Naive thymus-derived CD8-positive, alpha-beta T cell (primary cell): ENCODE data around the gene HSD11B1. TPM values are rescaled to one million over a fixed set of nuclear protein-coding genes. Genes with fewer than 3 reads are reported as not detected.

ENCODE experiments used
- ATAC-seq, 2 donors: fragments of 150-1000 bp; cut with Tn5 transposase in 1 of 2; sonication (Bioruptor Pico), chemical (Tn5 transposase) in 1 of 2; 1 replicate in 1 of 2; 2 replicates in 1 of 2; pipeline ENCODE4 v1.10.0; 2021; ENCODE audit warnings: mild to moderate bottlenecking in 2 of 2, moderate library complexity in 2 of 2
- POLR2A ChIA-PET: fragments of 350-600 bp; sonication (Branson Sonifier 250); formaldehyde crosslinking; loops from one replicate; lab custom pipeline; 2021; ENCODE audit warnings: antibody characterized with exemption; lab: Charles Lee
- DNase-seq, 10 donors: peaks; one replicate each; pipeline versions ENCODE4 v3.0.0 to v3.0.0-alpha.2; 2020 to 2022
- H3K27ac Mint-ChIP-seq, 10 donors: one replicate each; pipeline ENCODE4 v1.8.0; 2020 to 2022; ENCODE audit warnings: mild to moderate bottlenecking in 10 of 10, mixed read lengths in 10 of 10, moderate library complexity in 4 of 10, inconsistent platforms in 1 of 10
- H3K27me3 Mint-ChIP-seq, 5 donors: one replicate each; pipeline ENCODE4 v1.8.0; 2021 to 2022; ENCODE audit warnings: mixed read lengths in 5 of 5
- H3K36me3 Mint-ChIP-seq, 3 donors: one replicate each; pipeline ENCODE4 v1.8.0; 2020 to 2022; ENCODE audit warnings: mixed read lengths in 3 of 3, mild to moderate bottlenecking in 2 of 3, inconsistent platforms in 1 of 3
- H3K4me1 Mint-ChIP-seq, 4 donors: one replicate each; pipeline ENCODE4 v1.8.0; 2021 to 2022; ENCODE audit warnings: mixed read lengths in 4 of 4
- H3K4me3 Mint-ChIP-seq, 10 donors: one replicate each; pipeline ENCODE4 v1.8.0; 2020 to 2022; ENCODE audit warnings: mild to moderate bottlenecking in 10 of 10, mixed read lengths in 10 of 10, moderate library complexity in 6 of 10, inconsistent platforms in 1 of 10
- H3K9me3 Mint-ChIP-seq, 9 donors: one replicate each; pipeline ENCODE4 v1.8.0; 2020 to 2022; ENCODE audit warnings: mixed read lengths in 9 of 9, mild to moderate bottlenecking in 3 of 9, inconsistent platforms in 1 of 9, moderate library complexity in 1 of 9
- polyA plus RNA-seq, 3 donors: library from polyadenylated mRNA; unstranded; fragments of 300-500 nt; fragmentation: Illumina TruSeq; gene quantifications; one replicate each; pipeline ENCODE4 v1.2.3, GENCODE V29; 2021
- total RNA-seq, 8 experiments: library from RNA in 2 of 8; stranded (reverse) in 2 of 8; gene quantifications; one replicate each; pipeline ENCODE4 v1.2.3 and lab custom pipeline; 2021 to 2026

Gene HSD11B1
- total and polyA plus RNA-seq, 5 experiments from 2014 or later = 0.30 TPM; not detected in 4

DNA sequence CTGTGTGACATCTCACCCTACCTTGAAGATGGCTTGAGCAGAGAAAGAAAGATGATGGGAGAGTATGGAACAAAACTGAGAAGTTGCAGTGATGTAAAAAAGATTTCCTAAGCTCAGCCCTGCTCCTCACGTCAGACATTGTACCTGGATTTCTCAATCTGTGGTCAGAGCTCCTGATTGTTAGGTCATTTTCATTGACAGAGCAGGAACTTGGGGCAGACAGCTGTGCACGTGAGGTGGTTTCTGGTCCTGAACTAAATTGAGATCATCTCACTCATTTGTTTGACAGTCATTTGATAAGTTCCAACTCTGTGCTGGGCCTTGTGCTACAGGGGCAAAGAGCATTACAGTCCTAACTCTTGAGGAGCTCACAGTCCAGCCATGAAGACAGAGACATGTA is 61.4 kb downstream of the HSD11B1 start:
- Mint-ChIP-seq H3K36me3 (peaks cover 24 to 79% (median 65%) of the 10 kb centered on the region in 3 donors), H3K9me3 (no peaks in the 10 kb centered on the region), H3K27me3 (no peaks in the 10 kb centered on the region), H3K27ac (peak overlapping the region in 5 of 10 donors; percentile 84 to 95 (median 91)), H3K4me3 (peak overlapping the region in 6 of 10 donors; percentile 54 to 83 (median 68)), H3K4me1 (peaks cover 39 to 75% (median 68%) of the 10 kb centered on the region in 4 donors)
- POLR2A ChIA-PET = interaction anchor here (0.6 to 34.0 kb wide), 5 partner anchors 7 to 1953 kb away, joined by 3 to 1192 read pairs (median 4); partner anchors contain the start of genes C1orf74, TRAF3IP3 and UTP25
- ATAC-seq = no peak
- DNase-seq = no peak

DNA sequence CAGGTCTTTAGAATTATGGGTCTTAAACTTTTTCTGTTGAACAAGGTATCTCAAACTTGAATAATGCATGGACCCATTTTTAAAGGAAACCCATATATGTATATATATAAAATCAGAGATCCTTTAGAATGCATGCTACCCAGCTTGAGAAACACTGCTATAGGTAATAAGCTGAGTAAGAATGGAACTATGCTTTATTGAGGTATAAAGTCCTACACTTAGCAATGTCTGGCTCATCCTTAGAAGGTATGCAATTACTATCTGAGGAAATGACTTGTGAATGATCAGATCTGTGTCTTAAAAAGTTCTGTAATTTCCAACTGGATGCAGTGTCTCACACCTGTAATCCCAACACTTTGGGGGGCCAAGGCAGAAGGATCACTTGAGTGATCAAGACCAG is 62.5 kb downstream of the HSD11B1 start:
- DNase-seq = no peak
- Mint-ChIP-seq H3K9me3 (no peaks in the 10 kb centered on the region), H3K4me3 (peak overlapping the region in 4 of 10 donors; percentile 21 to 83 (median 76)), H3K27me3 (no peaks in the 10 kb centered on the region), H3K27ac (peak overlapping the region in 5 of 10 donors; percentile 84 to 95 (median 91)), H3K36me3 (peaks cover 23 to 69% (median 55%) of the 10 kb centered on the region in 3 donors), H3K4me1 (peaks cover 33 to 64% (median 57%) of the 10 kb centered on the region in 4 donors)
- no peak for ATAC-seq
- POLR2A ChIA-PET = interaction anchor here (26.4 to 34.0 kb wide), 2 partner anchors 8 to 9 kb away, joined by 1192 read pairs; partner anchors contain the start of genes C1orf74 and TRAF3IP3

DNA sequence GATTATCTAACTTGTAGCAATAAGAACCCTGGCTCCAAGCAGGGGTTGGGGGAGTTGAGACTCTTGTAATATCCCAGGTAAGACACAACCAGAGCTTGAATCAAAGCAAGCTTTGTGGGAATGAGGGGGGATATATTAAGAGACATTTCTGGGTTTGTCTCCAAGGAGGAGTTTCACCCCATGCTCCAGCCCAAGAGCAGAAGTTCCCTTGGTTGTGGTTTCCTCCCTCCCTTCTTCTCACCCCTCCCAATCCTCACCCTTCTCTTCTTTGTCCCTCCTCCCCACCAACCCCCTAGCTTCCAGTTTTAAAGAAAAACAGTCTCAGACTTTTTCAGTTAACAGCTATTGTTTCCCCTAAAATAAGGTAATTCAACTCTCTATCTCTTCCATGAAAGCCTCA is 63.1 kb downstream of the HSD11B1 start:
- POLR2A ChIA-PET = interaction anchor here (0.7 to 34.0 kb wide), 8 partner anchors 8 to 1893 kb away, joined by 3 to 1192 read pairs (median 10); partner anchors contain the start of genes C1orf74, IRF6, TRAF3IP3 and UTP25
- peaks cover 23 to 63% (median 52%) of the 10 kb centered on the region in 3 donors for H3K36me3 Mint-ChIP-seq

DNA sequence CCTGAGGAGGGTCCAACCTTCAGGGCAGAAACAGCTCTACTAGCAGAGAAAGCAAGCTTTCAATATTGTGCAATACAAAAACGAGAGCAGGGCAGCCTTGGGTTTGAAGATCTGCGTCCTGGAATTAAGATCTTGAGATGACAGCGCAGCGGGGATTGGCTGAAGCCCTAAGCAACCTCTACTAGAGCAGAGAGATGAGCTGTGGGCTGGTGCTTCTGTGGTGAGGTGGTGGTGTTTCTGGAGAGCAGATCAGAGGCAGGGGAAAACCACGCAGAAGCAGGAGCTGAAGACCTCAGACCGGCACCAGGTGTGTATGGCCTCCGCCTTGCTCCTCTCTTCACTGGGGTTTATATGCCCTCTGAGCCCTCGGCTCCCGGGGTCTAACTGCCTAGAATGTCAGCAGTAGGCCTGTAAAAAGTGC is 63.7 kb downstream of the HSD11B1 start:
- H3K4me3 Mint-ChIP-seq = no peak overlapping the region
- POLR2A ChIA-PET = interaction anchor here (0.9 to 34.0 kb wide), 9 partner anchors 7 to 77 kb away, joined by 3 to 1192 read pairs (median 9); partner anchors contain the start of genes C1orf74, IRF6, TRAF3IP3 and UTP25
- H3K27ac Mint-ChIP-seq = peak overlapping the region in 1 of 10 donors; percentile 97
- ATAC-seq (peak; percentile 84 to 85), DNase-seq (peak; percentile 50 to 91 (median 80))
- no peaks in the 10 kb centered on the region for H3K9me3 Mint-ChIP-seq
- peaks cover 23 to 52% (median 45%) of the 10 kb centered on the region in 4 donors for H3K4me1 Mint-ChIP-seq
- no peaks in the 10 kb centered on the region for H3K27me3 Mint-ChIP-seq
- H3K36me3 Mint-ChIP-seq = peaks cover 30 to 56% (median 53%) of the 10 kb centered on the region in 3 donors

More for the DNA sequence above, 63.1 kb downstream of the HSD11B1 start:
- DNase-seq (no peak), ATAC-seq (no peak)
- Mint-ChIP-seq H3K4me3 (no peak overlapping the region), H3K4me1 (peaks cover 28 to 58% (median 51%) of the 10 kb centered on the region in 4 donors), H3K27ac (peak overlapping the region in 1 of 10 donors; percentile 97), H3K9me3 (no peaks in the 10 kb centered on the region), H3K27me3 (no peaks in the 10 kb centered on the region)

DNA sequence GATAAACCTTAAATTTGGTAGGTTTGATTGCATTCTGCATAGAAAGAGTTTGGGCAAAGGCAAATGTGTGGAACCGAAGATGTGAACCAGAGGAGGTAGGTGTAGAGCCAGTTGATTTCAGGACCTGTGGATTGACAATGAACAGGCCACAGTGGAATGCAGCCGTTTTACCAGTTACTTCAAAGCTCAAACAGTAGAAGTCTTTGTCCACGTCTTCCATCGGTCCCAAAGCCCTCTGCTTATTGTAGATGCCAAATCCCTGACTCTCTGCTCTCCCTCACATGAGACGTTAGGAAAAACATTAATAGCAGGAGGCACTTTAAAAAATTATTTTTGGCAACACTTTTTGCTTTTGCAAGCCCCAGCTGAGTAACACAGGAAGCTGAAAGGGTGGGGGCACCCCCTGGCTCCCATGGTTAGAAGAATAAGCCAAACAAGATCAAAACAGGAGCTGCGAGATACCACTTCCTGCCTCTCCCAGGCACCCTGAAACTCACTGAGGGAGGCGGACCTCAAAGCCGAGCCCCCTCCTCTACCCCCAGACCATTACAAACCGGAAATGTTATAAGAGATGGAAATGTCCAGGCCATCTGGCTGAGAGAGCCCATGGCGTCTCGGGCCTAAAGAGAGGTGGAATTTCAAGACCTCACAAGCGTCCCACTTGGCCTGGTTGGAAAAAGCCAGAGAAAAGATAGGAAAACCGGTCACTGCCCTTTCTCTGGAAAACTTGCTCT is 64.7 kb downstream of the HSD11B1 start:
- Mint-ChIP-seq H3K9me3 (no peaks in the 10 kb centered on the region), H3K4me3 (no peak overlapping the region), H3K36me3 (peaks cover 30 to 50% (median 47%) of the 10 kb centered on the region in 3 donors), H3K27me3 (no peaks in the 10 kb centered on the region), H3K27ac (no peak overlapping the region), H3K4me1 (peaks cover 22 to 44% (median 36%) of the 10 kb centered on the region in 4 donors)
- DNase-seq = peak; percentile 31 to 88 (median 74)
- POLR2A ChIA-PET = interaction anchor here (0.6 to 34.0 kb wide), 10 partner anchors 6 to 200 kb away, joined by 3 to 1192 read pairs (median 6); partner anchors contain the start of genes C1orf74, IRF6, TRAF3IP3 and UTP25
- ATAC-seq = peak; percentile 68 to 78

DNA sequence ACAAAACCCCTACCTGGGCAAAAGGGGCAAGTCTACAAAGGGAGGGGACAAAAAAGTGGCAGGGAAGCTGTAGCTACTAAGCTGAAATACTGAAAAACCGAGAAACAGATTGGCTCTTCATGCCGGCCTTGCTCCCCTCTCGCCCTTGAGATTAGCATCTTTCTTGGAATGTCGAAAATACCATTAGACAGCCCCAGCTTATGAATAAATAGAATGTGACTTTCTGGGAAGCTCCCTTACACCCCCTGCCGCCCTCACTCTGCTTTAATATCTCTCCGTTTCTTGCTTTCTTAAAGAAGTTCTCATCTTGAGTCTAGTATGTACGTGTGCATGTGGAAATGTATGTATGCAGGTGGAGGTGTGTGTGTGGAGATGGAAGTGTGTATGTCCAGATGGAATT is 65.3 kb downstream of the HSD11B1 start:
- Mint-ChIP-seq H3K27me3 (no peaks in the 10 kb centered on the region), H3K9me3 (no peaks in the 10 kb centered on the region), H3K4me3 (no peak overlapping the region), H3K36me3 (peaks cover 37 to 51% (median 41%) of the 10 kb centered on the region in 3 donors), H3K27ac (no peak overlapping the region), H3K4me1 (peaks cover 27 to 41% (median 32%) of the 10 kb centered on the region in 4 donors)
- ATAC-seq (no peak), DNase-seq (no peak)
- POLR2A ChIA-PET = interaction anchor here (0.6 to 34.0 kb wide), 8 partner anchors 6 to 201 kb away, joined by 3 to 1192 read pairs (median 6); partner anchors contain the start of genes C1orf74, IRF6, TRAF3IP3 and UTP25

DNA sequence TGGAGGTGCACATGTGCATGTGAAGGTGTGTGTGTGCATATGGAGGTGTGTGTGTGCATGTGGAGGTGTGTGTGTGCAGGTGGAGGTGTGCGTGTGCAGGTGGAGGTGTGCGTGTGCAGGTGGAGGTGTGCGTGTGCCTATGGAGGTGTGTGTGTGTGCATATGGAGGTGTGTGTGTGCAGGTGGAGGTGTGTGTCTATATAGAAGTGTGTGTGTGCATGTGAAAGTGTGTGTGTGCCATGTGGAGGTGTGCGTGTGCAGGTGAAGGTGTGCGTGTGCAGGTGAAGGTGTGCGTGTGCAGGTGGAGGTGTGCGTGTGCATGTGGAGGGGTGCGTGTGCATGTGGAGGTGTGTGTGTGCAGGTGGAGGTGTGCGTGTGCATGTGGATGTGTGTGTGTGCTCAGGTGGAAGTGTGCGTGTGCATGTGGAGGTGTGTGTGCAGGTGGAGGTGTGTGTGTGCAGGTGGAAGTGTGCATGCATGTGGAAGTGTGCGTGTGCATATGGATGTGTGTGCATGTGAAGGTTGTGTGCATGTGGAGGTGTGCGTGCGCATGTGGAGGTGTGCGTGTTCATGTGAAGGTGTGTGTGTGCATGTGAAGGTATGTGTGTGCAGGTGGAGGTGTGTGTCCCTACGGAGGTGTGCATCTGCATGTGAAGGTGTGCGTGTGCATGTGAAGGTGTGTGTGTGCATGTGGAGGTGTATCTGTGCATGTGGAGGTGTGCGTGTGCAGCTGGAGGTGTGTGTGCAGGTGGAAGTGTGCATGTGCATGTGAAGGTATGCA is 66.2 kb downstream of the HSD11B1 start:
- Mint-ChIP-seq H3K9me3 (no peaks in the 10 kb centered on the region), H3K27ac (no peak overlapping the region), H3K4me1 (peaks cover 23 to 34% (median 29%) of the 10 kb centered on the region in 4 donors), H3K36me3 (peaks cover 34 to 53% (median 38%) of the 10 kb centered on the region in 3 donors), H3K27me3 (no peaks in the 10 kb centered on the region), H3K4me3 (no peak overlapping the region)
- ATAC-seq (no peak), DNase-seq (no peak)
- POLR2A ChIA-PET = interaction anchor here (0.6 to 34.0 kb wide), 5 partner anchors 5 to 201 kb away, joined by 4 to 1192 read pairs (median 7); partner anchors contain the start of genes C1orf74, TRAF3IP3 and UTP25

DNA sequence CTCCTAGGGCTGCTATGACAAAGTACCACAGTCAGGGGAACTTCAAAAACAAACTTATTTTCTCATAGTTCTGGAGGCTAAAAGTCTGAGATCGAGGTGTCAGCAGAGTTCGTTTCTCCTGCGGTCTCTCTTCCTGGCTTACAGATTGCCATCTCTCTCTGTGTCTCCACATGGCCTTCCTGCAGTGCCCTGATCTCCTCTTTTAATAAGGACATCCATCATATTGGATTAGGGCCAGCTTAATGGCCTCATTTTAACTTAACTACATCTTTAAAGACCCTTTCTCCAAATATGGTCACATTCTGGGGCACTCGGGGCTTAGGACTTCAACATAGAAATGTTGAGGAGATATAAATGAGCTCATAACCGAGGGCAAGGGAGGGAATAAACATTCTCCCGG is 67.5 kb downstream of the HSD11B1 start:
- DNase-seq = no peak
- no peak for ATAC-seq
- no peak overlapping the region for H3K27ac Mint-ChIP-seq
- POLR2A ChIA-PET = interaction anchor here (1.6 to 34.0 kb wide), 5 partner anchors 4 to 51 kb away, joined by 5 to 1192 read pairs (median 9); partner anchors contain the start of genes C1orf74, IRF6 and TRAF3IP3
- peaks cover 14 to 24% (median 18%) of the 10 kb centered on the region in 4 donors for H3K4me1 Mint-ChIP-seq
- H3K36me3 Mint-ChIP-seq = peaks cover 22 to 50% (median 33%) of the 10 kb centered on the region in 3 donors
- no peaks in the 10 kb centered on the region for H3K9me3 Mint-ChIP-seq
- H3K27me3 Mint-ChIP-seq = no peaks in the 10 kb centered on the region
- H3K4me3 Mint-ChIP-seq = no peak overlapping the region

DNA sequence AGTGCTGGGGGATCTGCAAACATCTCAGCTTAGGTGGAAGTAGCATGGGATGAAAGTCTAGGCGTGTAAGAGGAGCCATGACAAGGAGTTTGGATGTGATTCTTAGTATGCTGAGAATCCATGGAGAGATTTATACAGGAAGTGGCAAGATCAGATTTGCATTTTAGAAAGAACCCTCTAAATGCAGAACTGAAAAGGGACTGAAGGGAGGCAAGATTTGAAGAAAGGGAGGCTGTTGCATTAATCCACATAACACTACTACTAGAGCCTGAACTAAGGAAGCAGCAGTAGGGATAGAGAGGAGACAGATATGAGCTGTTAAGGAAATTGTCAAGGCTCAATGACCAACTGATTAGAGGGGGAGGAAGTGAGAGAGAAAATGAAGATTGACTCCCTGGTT is 69.9 kb downstream of the HSD11B1 start:
- Mint-ChIP-seq H3K27ac (peak overlapping the region in 8 of 10 donors; percentile 44 to 91 (median 82)), H3K9me3 (no peaks in the 10 kb centered on the region), H3K4me3 (peak overlapping the region in 7 of 10 donors; percentile 1 to 54 (median 26)), H3K4me1 (peaks cover 14 to 23% (median 17%) of the 10 kb centered on the region in 4 donors), H3K27me3 (no peaks in the 10 kb centered on the region), H3K36me3 (peaks cover 0 to 43% (median 26%) of the 10 kb centered on the region in 3 donors)
- DNase-seq (no peak), ATAC-seq (no peak)
- POLR2A ChIA-PET = interaction anchor here (0.6 to 34.0 kb wide), 3 partner anchors 1 to 1478 kb away, joined by 3 to 1192 read pairs (median 1192); partner anchors contain the start of genes C1orf74 and TRAF3IP3

DNA sequence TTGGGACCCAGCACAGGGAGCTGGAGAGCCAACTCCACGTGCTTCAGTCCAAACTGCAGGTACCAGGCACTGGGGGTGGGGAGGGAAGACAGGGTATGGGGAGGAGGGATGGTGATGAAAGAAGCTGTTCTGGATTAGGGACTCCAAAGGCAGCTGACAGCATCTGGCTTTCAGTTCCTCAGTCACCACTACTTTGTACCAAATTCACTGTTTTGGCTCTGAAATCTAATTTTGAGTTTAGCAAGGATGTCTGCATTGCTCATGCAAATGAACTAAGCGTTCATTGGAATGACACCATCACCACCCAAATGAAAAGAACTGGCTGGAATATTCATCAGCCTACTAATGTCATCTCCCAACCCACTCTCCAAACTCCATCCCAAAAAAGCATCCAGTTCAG is 71.0 kb downstream of the HSD11B1 start:
- no peak overlapping the region for H3K4me3 Mint-ChIP-seq
- ATAC-seq (no peak), DNase-seq (no peak)
- H3K36me3 Mint-ChIP-seq = peaks cover 0 to 43% (median 26%) of the 10 kb centered on the region in 3 donors
- POLR2A ChIA-PET = interaction anchor here (26.4 to 34.0 kb wide), 2 partner anchors 0 to 16 kb away, joined by 1192 read pairs; partner anchors contain the start of genes C1orf74 and TRAF3IP3
- H3K4me1 Mint-ChIP-seq = peaks cover 16 to 30% (median 22%) of the 10 kb centered on the region in 4 donors
- no peaks in the 10 kb centered on the region for H3K27me3 Mint-ChIP-seq
- H3K27ac Mint-ChIP-seq = peak overlapping the region in 9 of 10 donors; percentile 44 to 91 (median 80)
- H3K9me3 Mint-ChIP-seq = no peaks in the 10 kb centered on the region

DNA sequence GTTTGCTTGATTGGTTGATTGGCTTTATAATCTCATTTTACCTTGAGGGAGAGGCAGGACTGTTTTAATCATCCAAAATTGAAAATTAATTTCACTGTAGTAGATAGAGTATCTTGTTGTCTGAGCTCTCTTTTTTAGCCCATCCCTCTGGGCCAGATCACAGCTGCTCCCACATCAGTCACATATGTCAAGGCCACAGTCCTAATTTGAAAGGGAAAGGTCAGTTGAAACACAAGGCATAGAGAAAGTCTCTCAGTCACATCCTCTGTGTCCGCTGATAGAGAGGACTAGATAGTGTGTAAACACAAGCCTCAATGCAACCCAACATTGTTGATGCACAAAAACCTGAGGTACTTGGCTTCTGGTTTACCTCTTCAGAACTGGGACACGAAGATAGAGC is 72.9 kb downstream of the HSD11B1 start:
- no peaks in the 10 kb centered on the region for H3K27me3 Mint-ChIP-seq
- H3K4me3 Mint-ChIP-seq = no peak overlapping the region
- no peak for DNase-seq
- H3K9me3 Mint-ChIP-seq = no peaks in the 10 kb centered on the region
- POLR2A ChIA-PET = interaction anchor here (26.4 kb wide), 1 partner anchor 18 kb away, joined by 1192 read pairs; the partner anchor contains the start of gene TRAF3IP3
- H3K36me3 Mint-ChIP-seq = peaks cover 12 to 43% (median 26%) of the 10 kb centered on the region in 3 donors
- peaks cover 17 to 37% (median 27%) of the 10 kb centered on the region in 4 donors for H3K4me1 Mint-ChIP-seq
- ATAC-seq = no peak
- H3K27ac Mint-ChIP-seq = peak overlapping the region in 9 of 10 donors; percentile 7 to 87 (median 70)
